Activated CD4-positive, alpha-beta T cell treated with anti-CD3 and anti-CD28 coated beads, Interleukin-2, amount 50 U/mL, for 1 hour (primary cell): ENCODE results near the gene HOXB1.

Experiments
- DNase-seq: peaks from one replicate; pipeline ENCODE4 v3.0.0-alpha.2; 2020

HOXB1 gene

GRCh38 chr17:48530887-48531272, at the start of gene HOXB1:
TSS of gene HOXB1 (minus strand) at chr17:48531011. CDS start at chr17:48530904, 107 bp downstream.
- no peak for DNase-seq

- no peak for DNase-seq
Observed at GRCh38 chr17:48579760-48580554, 49.1 kb upstream of the HOXB1 start.

- DNase-seq: no peak
Observed at GRCh38 chr17:48579471-48579759, 48.6 kb upstream of the HOXB1 start.

GRCh38 chr17:48578616-48579470, 48.0 kb upstream of the HOXB1 start:
- no peak for DNase-seq

GRCh38 chr17:48577946-48578615, 47.3 kb upstream of the HOXB1 start, which contains the start of gene HOXB4:
TSS of gene HOXB4 (minus strand) at chr17:48578350. CDS start at chr17:48578319, 31 bp downstream.
- DNase-seq: peak; percentile 57

GRCh38 chr17:48577330-48577945, 46.6 kb upstream of the HOXB1 start:
- no peak for DNase-seq

GRCh38 chr17:48576479-48577309, 45.9 kb upstream of the HOXB1 start:
- no peak for DNase-seq

GRCh38 chr17:48575673-48576478, 45.1 kb upstream of the HOXB1 start:
- DNase-seq: no peak

- DNase-seq: no peak
Observed at GRCh38 chr17:48575066-48575582, 44.3 kb upstream of the HOXB1 start.

GRCh38 chr17:48574505-48575065, 43.8 kb upstream of the HOXB1 start:
- DNase-seq: no peak

GRCh38 chr17:48571826-48572417, 41.1 kb upstream of the HOXB1 start:
- DNase-seq: no peak

- no peak for DNase-seq
Observed at GRCh38 chr17:48571024-48571818, 40.4 kb upstream of the HOXB1 start.

GRCh38 chr17:48570325-48571023, 39.7 kb upstream of the HOXB1 start:
- DNase-seq: no peak

GRCh38 chr17:48569674-48570324, 39.0 kb upstream of the HOXB1 start:
- no peak for DNase-seq

GRCh38 chr17:48569240-48569582, 38.4 kb upstream of the HOXB1 start:
- no peak for DNase-seq

GRCh38 chr17:48568499-48569239, 37.9 kb upstream of the HOXB1 start:
- DNase-seq: no peak

- DNase-seq: no peak
Observed at GRCh38 chr17:48567646-48568354, 37.0 kb upstream of the HOXB1 start.
